ENCODE results near the gene BCL2A1. TPM values are rescaled to one million over a fixed set of nuclear protein-coding genes. Genes with fewer than 3 reads are reported as not detected.

Gene BCL2A1
- total RNA-seq, 1 donor from 2014 or later, result 0.30 TPM

DNA sequence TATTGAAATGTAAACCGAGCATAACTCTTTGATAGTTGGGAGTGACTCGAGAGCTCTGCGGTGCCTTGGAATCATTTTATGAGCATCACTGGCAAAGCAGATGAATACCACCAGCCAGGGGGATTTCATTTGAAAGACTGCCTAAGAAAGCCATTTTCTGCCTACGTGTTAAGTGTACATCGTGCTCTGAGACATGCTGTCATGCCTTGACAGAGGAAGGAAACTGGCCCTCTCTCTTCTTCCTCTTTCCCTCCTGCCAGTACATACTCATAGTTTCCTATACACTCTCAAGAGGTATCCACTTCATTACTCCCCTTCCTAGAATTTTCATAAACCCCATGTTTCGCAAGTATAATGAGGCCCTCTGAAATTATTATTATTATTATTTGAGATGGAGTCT, 8.8 kb downstream of the BCL2A1 start:
- Histone ChIP-seq H3K27ac (replicated peaks) (no peak overlapping the region), H3K36me3 (no peaks in the 10 kb centered on the region), H3K27me3 (ENCODE audit: low read depth) (no peaks in the 10 kb centered on the region), H3K9me3 (replicated peaks) (no peaks in the 10 kb centered on the region), H3K4me1 (no peaks in the 10 kb centered on the region), H3K4me3 (no peak overlapping the region)
- DNase-seq, result no peak
- intact Hi-C loops (cut with micrococcal nuclease), result no loop called here
- TF ChIP-seq CTCF (IDR thresholded peaks at IDR 0.05; ENCODE audit: borderline replicate concordance), result no peak

DNA sequence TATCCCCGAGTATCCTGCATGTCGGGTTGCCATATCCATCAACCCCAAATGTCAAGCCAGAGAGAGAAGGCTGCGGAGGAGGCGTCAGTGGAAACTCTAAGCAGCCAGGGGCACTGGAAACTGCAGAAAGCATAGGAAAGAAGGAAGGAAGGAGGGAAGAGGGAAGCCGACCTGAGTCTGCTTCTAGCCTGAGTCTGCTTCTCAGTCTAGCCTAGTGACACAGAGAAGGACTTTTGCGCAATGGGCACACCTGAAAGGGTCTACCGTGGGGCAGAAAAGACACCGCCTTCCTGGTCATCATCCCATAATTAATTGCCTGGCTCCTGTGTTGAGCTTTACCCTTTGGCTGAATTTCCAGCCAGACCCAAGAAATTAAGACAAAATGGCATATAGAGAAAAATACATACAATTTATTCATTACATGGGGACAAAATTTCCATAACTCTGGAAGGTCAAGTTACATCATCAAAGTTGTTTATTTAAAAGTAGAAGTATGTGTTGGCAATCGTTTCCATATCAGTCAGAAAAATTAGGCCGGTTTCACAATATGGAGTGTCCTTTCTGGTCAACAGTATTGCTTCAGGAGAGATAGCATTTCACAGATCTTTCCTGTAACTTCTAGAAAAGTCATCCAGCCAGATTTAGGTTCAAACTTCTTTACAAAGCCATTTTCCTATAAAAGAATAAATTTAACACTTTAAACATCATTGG, 10.3 kb downstream of the BCL2A1 start:
- Histone ChIP-seq H3K4me1 (no peaks in the 10 kb centered on the region), H3K36me3 (no peaks in the 10 kb centered on the region), H3K9me3 (replicated peaks) (no peaks in the 10 kb centered on the region), H3K4me3 (no peak overlapping the region), H3K27ac (replicated peaks) (no peak overlapping the region), H3K27me3 (ENCODE audit: low read depth) (no peaks in the 10 kb centered on the region)
- TF ChIP-seq CTCF (IDR thresholded peaks at IDR 0.05; ENCODE audit: borderline replicate concordance), result no peak
- DNase-seq, result no peak
- intact Hi-C loops (cut with micrococcal nuclease), result no loop called here

GRCh38 chr15:79957741-79958140, 13.3 kb downstream of the BCL2A1 start:
- Histone ChIP-seq H3K36me3 (no peaks in the 10 kb centered on the region), H3K9me3 (replicated peaks) (no peaks in the 10 kb centered on the region), H3K4me1 (no peaks in the 10 kb centered on the region), H3K4me3 (no peak overlapping the region), H3K27ac (replicated peaks) (no peak overlapping the region), H3K27me3 (ENCODE audit: low read depth) (no peaks in the 10 kb centered on the region)
- TF ChIP-seq CTCF (IDR thresholded peaks at IDR 0.05; ENCODE audit: borderline replicate concordance), result no peak
- intact Hi-C loops (cut with micrococcal nuclease), result no loop called here
- no peak for DNase-seq

DNA sequence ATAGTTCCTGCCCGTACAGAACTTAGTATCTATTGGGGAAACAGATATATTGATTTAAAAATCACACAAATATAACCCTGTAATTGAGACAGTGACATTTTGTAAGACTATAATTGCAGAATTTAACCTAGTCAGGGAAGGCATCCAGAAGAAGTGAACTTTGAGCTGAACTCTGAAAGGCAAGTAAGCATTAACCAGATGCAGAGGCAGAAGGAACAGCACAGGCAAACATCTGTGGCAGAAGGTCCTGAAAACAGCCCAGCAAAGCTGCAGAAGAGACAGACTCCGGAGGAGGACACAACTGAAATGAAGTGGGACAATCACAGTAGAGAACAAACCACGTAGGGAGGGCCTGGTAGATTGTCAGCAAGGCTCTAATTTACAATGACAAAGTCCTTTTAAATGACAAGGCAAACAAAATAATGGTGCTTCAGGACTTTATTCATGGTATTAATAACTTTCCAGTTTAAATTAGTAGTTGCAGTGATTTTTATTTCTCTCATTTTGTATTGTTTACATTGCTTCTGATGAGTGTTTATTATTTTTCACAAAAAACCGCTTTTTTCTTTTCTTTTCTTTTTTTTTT, 14.5 kb downstream of the BCL2A1 start:
- intact Hi-C loops (cut with micrococcal nuclease), result no loop called here
- no peaks in the 10 kb centered on the region for H3K27me3 ChIP-seq (ENCODE audit: low read depth)
- TF ChIP-seq CTCF (IDR thresholded peaks at IDR 0.05; ENCODE audit: borderline replicate concordance), result no peak
- no peaks in the 10 kb centered on the region for H3K36me3 ChIP-seq
- H3K4me1 ChIP-seq, result no peaks in the 10 kb centered on the region
- DNase-seq, result no peak
- no peak overlapping the region for H3K27ac ChIP-seq (replicated peaks)
- no peak overlapping the region for H3K4me3 ChIP-seq
- no peaks in the 10 kb centered on the region for H3K9me3 ChIP-seq (replicated peaks)

- H3K27ac ChIP-seq (replicated peaks), result no peak overlapping the region
- no peaks in the 10 kb centered on the region for H3K36me3 ChIP-seq
- no peak for DNase-seq
These were observed 16.3 kb downstream of the BCL2A1 start for GRCh38 chr15:79954661-79955060.

More at GRCh38 chr15:79954661-79955060, 16.3 kb downstream of the BCL2A1 start:
- Histone ChIP-seq H3K27me3 (ENCODE audit: low read depth) (peaks cover 8% of the 10 kb centered on the region), H3K4me1 (no peaks in the 10 kb centered on the region), H3K4me3 (no peak overlapping the region), H3K9me3 (replicated peaks) (no peaks in the 10 kb centered on the region)
- intact Hi-C loops (cut with micrococcal nuclease), result no loop called here
- no peak for TF ChIP-seq CTCF (IDR thresholded peaks at IDR 0.05; ENCODE audit: borderline replicate concordance)

All from left ventricle myocardium inferior (tissue), 1 donor.